Tibial artery (tissue), 4 donors: Measurements from ENCODE around the gene IL36B.

ENCODE experiments used
- DNase-seq, 2 donors: peaks; one replicate each; pipeline ENCODE4 v3.0.0-alpha.2; 2019
- H3K27ac ChIP-seq, 2 donors: fragments of 200-600 bp; sonication (generic) in 1 of 2; 1 replicate in 1 of 2; 2 replicates in 1 of 2; pipeline ENCODE4 v1.5.1; 2018 to 2019; ENCODE audit warnings: mild to moderate bottlenecking in 1 of 2
- H3K27me3 ChIP-seq, 2 donors: fragments of 200-600 bp; sonication (generic) in 1 of 2; one replicate each; pipeline versions ENCODE4 v1.5.1 to v1.6.0; 2016 to 2019
- H3K36me3 ChIP-seq, 3 donors: fragments of 200-600 bp; sonication (generic) in 2 of 3; one replicate each; pipeline ENCODE4 v1.5.1; 2016 to 2019; ENCODE audit warnings: mild to moderate bottlenecking in 2 of 3
- H3K4me1 ChIP-seq, 4 donors: fragments of 200-600 bp; sonication (generic) in 2 of 4; 1 replicate in 3 of 4; 2 replicates in 1 of 4; pipeline ENCODE4 v1.5.1; 2016 to 2019
- H3K4me3 ChIP-seq, 2 donors: fragments of 200-600 bp; sonication (generic) in 1 of 2; 1 replicate in 1 of 2; 2 replicates in 1 of 2; pipeline ENCODE4 v1.5.1; 2018 to 2019; ENCODE audit warnings: mild to moderate bottlenecking in 2 of 2
- H3K9me3 ChIP-seq, 3 donors: fragments of 200-600 bp; sonication (generic) in 1 of 3; one replicate each; pipeline ENCODE4 v1.5.1; 2016 to 2019
- intact Hi-C: fragments of 100-400 bp; cut with DNase I; formaldehyde crosslinking; loops from one replicate; pipeline ENCODE4 v1.15.0; 2023; ENCODE audit warnings: low total_unique reads
- TF ChIP-seq, protein P1 (sequence below), 2 experiments: fragments of 200-600 bp in 1 of 2; fragments of 450-650 bp in 1 of 2; IDR thresholded peaks; one replicate each; pipeline ENCODE4 v1.5.1; 2017 to 2019; ENCODE audit warnings: antibody characterized with exemption in 2 of 2, mild to moderate bottlenecking in 1 of 2, moderate library complexity in 1 of 2

Gene IL36B

GRCh38 chr2:113075030-113075429 is 22.4 kb upstream of the IL36B start:
- intact Hi-C loops = no loop called here
- Histone ChIP-seq H3K4me1 (no peaks in the 10 kb centered on the region), H3K27me3 (peaks cover 0 to 8% of the 10 kb centered on the region in 2 donors), H3K4me3 (no peak overlapping the region), H3K9me3 (no peaks in the 10 kb centered on the region), H3K27ac (no peak overlapping the region), H3K36me3 (no peaks in the 10 kb centered on the region)
- TF ChIP-seq, protein P1, sequence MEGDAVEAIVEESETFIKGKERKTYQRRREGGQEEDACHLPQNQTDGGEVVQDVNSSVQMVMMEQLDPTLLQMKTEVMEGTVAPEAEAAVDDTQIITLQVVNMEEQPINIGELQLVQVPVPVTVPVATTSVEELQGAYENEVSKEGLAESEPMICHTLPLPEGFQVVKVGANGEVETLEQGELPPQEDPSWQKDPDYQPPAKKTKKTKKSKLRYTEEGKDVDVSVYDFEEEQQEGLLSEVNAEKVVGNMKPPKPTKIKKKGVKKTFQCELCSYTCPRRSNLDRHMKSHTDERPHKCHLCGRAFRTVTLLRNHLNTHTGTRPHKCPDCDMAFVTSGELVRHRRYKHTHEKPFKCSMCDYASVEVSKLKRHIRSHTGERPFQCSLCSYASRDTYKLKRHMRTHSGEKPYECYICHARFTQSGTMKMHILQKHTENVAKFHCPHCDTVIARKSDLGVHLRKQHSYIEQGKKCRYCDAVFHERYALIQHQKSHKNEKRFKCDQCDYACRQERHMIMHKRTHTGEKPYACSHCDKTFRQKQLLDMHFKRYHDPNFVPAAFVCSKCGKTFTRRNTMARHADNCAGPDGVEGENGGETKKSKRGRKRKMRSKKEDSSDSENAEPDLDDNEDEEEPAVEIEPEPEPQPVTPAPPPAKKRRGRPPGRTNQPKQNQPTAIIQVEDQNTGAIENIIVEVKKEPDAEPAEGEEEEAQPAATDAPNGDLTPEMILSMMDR (IDR thresholded peaks at IDR 0.05) = no peak
- no peak for DNase-seq

DNA sequence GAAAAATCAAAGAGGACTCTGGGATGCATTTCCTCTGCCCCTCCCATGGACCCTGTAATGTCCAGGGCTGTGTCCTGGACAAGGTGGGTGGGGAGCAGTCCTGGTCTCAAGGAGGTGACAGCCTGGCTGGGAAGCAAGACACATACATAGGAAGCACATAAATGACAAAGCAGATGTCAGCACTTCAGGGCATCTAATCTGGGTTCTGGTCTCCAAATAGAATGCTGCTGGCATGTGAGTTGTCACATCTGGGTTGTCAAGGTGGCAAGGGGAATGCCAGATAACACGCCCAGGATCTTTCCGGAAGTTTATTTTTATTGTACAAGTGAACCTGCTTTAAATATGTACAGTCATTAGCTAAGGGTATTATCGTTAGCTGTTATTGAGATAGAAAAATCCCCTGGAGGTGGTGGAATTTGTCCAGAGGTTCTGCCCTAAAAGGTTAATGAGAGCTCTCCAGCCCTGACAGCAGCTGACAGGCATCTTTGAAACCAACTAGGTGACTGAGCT is 20.7 kb upstream of the IL36B start:
- H3K36me3 ChIP-seq = no peaks in the 10 kb centered on the region
- H3K27ac ChIP-seq = no peak overlapping the region
- TF ChIP-seq, protein P1 (IDR thresholded peaks at IDR 0.05) = no peak
- H3K9me3 ChIP-seq = no peaks in the 10 kb centered on the region
- intact Hi-C loops = no loop called here
- DNase-seq = no peak
- no peak overlapping the region for H3K4me3 ChIP-seq
- no peaks in the 10 kb centered on the region for H3K4me1 ChIP-seq
- peaks cover 0 to 7% of the 10 kb centered on the region in 2 donors for H3K27me3 ChIP-seq

- TF ChIP-seq, protein P1 (IDR thresholded peaks at IDR 0.05) = no peak
- no peak for DNase-seq
- Histone ChIP-seq H3K27ac (no peak overlapping the region), H3K4me3 (no peak overlapping the region), H3K4me1 (no peaks in the 10 kb centered on the region), H3K9me3 (no peaks in the 10 kb centered on the region), H3K36me3 (no peaks in the 10 kb centered on the region), H3K27me3 (peaks cover 0 to 7% of the 10 kb centered on the region in 2 donors)
- intact Hi-C loops = no loop called here
Observed at GRCh38 chr2:113072584-113072983, 19.9 kb upstream of the IL36B start.

- H3K27me3 ChIP-seq = peaks cover 0 to 7% of the 10 kb centered on the region in 2 donors
- no peak overlapping the region for H3K27ac ChIP-seq
- H3K36me3 ChIP-seq = no peaks in the 10 kb centered on the region
- no peaks in the 10 kb centered on the region for H3K4me1 ChIP-seq
- no peaks in the 10 kb centered on the region for H3K9me3 ChIP-seq
- H3K4me3 ChIP-seq = no peak overlapping the region
- DNase-seq = no peak
- intact Hi-C loops = no loop called here
- TF ChIP-seq, protein P1 (IDR thresholded peaks at IDR 0.05) = no peak
Observed at GRCh38 chr2:113070606-113070975, 17.9 kb upstream of the IL36B start.

GRCh38 chr2:113069676-113070605 is 17.3 kb upstream of the IL36B start:
- no peak overlapping the region for H3K27ac ChIP-seq
- no peaks in the 10 kb centered on the region for H3K4me1 ChIP-seq
- intact Hi-C loops = no loop called here

More at GRCh38 chr2:113069676-113070605, 17.3 kb upstream of the IL36B start:
- Histone ChIP-seq H3K4me3 (no peak overlapping the region), H3K36me3 (no peaks in the 10 kb centered on the region), H3K27me3 (peaks cover 0 to 4% of the 10 kb centered on the region in 2 donors), H3K9me3 (no peaks in the 10 kb centered on the region)
- DNase-seq = no peak
- TF ChIP-seq, protein P1 (IDR thresholded peaks at IDR 0.05) = no peak
